HG02763 (cell line): ENCODE measurements around the gene MYO1F.
"Not testable (repeated sequence)": the region's sequence is repeated elsewhere in the genome, so short reads cannot be mapped to it uniquely, and the experiment has no call there.

Source experiments
- ATAC-seq: cut with Tn5 transposase; IDR thresholded peaks from one replicate; pipeline ENCODE4 v1.9.1; 2021; ENCODE audit warnings: mild to moderate bottlenecking, moderate library complexity; ENCODE audit not compliant: unreplicated experiment

MYO1F gene

GRCh38 chr19:8567522-8568172 is 9.6 kb downstream of the MYO1F start:
- no peak for ATAC-seq

DNA sequence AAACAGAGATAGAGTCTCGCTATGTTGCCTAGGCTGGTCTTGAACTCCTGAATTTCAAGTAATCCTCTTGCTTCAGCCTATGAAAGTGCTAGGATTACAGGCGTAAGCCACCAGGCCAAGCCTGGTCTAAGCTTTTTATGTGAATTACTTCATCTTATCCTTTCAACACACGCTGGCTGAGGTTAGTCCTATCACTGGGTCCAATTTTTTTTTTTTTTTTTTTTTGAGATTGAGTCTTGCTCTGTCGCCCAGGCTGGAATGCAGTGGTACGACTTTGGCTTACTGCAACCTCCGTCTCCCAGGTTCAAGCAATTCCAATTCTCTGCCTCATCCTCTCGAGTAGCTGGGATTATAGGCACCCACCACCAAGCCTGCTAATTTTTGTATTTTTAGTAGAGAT is 10.4 kb downstream of the MYO1F start:
- no peak for ATAC-seq

- ATAC-seq = not testable (repeated sequence)
These were observed 12.4 kb downstream of the MYO1F start for GRCh38 chr19:8564866-8565265.

GRCh38 chr19:8561075-8561764 is 16.0 kb downstream of the MYO1F start:
- no peak for ATAC-seq

GRCh38 chr19:8558325-8558724 is 18.9 kb downstream of the MYO1F start:
- ATAC-seq = no peak

DNA sequence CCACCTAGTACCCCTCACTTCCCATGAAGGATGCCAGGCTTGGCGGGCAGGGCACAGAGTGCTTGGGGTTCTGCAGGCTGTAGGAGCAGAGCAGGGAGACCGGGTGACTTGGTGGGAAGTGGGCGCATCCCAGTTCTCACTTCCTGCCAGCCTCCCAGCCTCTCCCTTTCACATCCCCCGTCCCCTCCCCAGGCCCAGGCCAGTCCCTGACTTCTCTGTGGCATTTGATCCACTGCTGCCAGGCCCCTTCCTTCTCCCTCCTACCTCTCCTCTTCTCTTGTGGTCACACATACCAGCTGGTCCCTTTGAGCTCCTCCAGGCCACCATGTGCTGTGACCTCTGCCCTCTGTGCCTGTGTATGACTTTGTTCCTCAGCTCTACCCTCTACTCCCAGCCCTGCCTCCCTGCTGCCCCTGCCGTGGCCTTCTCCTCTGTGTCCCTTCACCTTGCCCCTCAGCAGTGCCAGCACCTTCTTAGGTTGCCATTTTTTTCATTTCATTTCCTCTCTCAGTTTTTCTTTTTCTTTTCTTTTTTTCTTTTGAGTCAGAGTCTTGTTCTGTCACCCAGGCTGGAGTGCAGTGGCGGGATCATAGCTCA is 19.5 kb downstream of the MYO1F start:
- ATAC-seq = no peak

GRCh38 chr19:8553729-8554128 is 23.5 kb downstream of the MYO1F start:
- not testable (repeated sequence) for ATAC-seq

DNA sequence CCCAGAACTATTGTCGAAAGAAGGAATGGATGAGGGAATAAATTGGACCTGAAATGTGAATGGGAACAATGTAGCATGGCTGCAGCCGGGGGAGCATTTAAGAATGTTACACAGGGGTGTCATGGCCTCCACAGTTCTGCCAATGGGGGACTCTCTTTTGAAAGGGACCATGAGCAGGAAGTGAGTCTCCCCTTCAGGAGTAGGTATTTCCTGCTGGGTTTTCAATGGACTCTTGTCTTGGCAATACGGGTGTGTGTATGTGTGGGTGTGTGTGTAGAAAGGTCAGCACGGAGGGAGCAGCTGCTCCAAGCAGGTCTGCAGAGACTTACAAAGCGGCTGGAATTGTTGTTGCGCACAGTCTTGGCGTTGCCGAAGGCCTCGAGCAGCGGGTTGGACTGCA is 24.4 kb downstream of the MYO1F start:
- ATAC-seq = no peak

DNA sequence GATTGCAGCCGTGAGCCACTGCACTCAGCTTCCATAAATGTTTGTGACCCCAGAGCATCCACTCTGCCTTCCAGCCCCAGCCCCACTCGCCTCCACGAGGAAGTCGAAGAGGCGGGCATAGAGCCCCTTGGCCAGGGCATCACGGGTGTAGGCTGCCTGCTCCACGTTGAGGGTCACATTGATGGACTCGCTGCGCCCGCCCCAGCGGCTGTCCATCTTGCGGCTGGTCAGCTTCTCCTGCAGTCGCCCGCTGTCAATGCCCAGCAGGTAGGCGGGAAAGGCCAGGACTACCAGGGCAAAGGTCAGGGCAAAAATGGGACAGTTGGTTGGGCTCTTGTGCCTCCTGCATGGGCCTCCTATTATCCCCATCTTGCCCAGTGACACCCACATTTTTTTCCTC is 27.2 kb downstream of the MYO1F start:
- no peak for ATAC-seq

GRCh38 chr19:8545743-8546142 is 31.5 kb downstream of the MYO1F start:
- no peak for ATAC-seq

DNA sequence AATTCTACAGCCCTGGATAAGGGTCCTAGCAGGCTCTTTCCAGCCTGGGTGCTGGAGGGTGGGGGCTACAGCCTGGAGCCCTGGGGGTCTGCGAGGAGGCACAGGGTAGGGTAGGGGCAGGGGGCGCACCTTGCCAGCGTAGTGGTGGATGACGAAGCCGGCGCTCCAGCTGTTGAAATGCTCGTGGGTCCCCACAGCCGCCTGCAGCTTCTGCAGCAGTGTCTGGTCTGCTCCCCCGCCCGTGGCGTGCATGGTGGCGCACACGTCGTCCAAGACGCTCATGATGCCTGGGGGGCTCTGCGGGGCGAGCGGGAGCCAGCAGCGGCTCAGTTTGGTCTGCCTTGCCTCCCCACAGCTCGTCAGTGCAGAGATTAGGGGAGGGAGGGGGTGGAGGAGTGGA is 33.1 kb downstream of the MYO1F start:
- no peak for ATAC-seq

GRCh38 chr19:8539621-8540149 is 37.6 kb downstream of the MYO1F start:
- ATAC-seq = no peak

DNA sequence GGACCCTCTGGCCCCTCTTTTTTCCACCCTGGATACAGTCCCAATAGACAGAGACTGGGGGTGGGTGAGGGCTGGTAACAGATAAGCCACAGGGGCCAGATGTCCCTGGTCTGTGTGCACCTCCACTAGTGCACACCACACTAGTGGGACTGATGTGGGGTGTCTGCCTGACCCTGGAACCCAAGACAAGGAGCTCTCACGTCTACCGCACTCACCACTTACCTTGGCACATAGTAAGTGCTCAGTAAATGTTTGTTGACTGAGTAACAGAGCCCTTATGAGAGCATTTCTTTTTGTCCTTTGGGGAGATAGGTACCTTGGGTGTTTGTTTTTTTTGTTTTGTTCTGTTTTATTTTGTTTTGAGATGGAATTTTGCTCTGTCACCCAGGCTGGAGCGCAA is 40.1 kb downstream of the MYO1F start:
- no peak for ATAC-seq

GRCh38 chr19:8536282-8536681 is 41.0 kb downstream of the MYO1F start:
- no peak for ATAC-seq

DNA sequence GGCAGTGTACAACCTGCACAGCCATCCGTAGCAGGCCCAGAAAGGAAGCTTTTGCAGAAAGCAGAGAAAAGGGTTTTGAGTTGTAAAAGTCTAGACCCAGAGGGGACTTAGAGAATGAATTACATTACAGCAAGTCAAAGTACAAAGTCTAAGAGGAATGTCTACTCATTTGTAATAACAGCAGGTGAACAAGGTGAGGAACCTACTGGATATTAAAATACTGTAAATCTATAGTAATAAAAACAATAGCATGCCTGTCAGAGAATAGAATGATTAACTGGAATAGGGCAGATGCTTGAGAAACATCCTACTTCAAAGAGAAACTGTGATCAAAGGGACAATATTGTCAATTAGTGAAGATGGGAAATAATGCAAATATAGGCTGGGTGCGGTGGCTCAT is 45.0 kb downstream of the MYO1F start:
- ATAC-seq = no peak

DNA sequence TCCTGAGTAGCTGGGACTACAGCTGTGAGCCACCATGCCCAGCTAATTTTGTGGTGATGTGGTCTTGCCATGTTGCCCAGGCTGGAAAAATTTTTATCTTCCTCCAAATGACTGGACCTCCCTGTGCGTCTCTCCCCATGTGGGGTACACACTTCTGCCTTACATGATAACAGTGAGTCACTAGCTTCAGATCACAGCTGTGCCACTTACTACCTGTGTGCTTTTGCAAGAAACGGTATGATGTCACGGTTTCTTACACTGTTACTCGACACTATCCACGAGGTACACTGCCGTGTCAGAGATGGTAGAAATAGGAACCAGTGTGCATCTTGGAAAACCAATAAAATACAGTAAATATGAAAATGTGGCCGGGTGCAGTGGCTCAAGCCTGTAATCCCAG is 45.8 kb downstream of the MYO1F start:
- ATAC-seq = no peak

GRCh38 chr19:8530061-8530679 is 47.1 kb downstream of the MYO1F start:
- no peak for ATAC-seq

- ATAC-seq = no peak
These were observed 47.8 kb downstream of the MYO1F start for GRCh38 chr19:8529369-8530006.

- no peak for ATAC-seq
These were observed 48.7 kb downstream of the MYO1F start for GRCh38 chr19:8528500-8528899.

GRCh38 chr19:8526345-8527091 is 50.7 kb downstream of the MYO1F start:
- ATAC-seq = no peak

GRCh38 chr19:8525401-8525684 is 51.9 kb downstream of the MYO1F start:
- ATAC-seq = no peak
